Hepatocyte (in vitro differentiated cells): ENCODE measurements around the gene IL1RN. TPM values are rescaled to one million over a fixed set of nuclear protein-coding genes. Genes with fewer than 3 reads are reported as not detected.

Source experiments
- DNase-seq: peaks from one replicate; pipeline ENCODE4 v3.0.0-alpha.2; 2016; ENCODE audit warnings: low spot score
- H2AFZ ChIP-seq: fragments of 200-600 bp; sonication (generic); 2 replicates; pipeline ENCODE4 v1.6.0; 2016; ENCODE audit warnings: antibody characterized with exemption, mild to moderate bottlenecking
- H3K27ac ChIP-seq: fragments of 200-600 bp; sonication (generic); 2 replicates; pipeline ENCODE4 v1.5.1; 2016; ENCODE audit warnings: mild to moderate bottlenecking
- H3K27me3 ChIP-seq: fragments of 200-600 bp; sonication (generic); 2 replicates; pipeline ENCODE4 v1.6.1; 2016
- H3K36me3 ChIP-seq: fragments of 200-600 bp; sonication (generic); replicated peaks from 2 replicates; pipeline ENCODE4 v1.5.1; 2016; ENCODE audit warnings: low read depth; ENCODE audit not compliant: insufficient read depth
- H3K4me1 ChIP-seq: fragments of 200-600 bp; sonication (generic); 2 replicates; pipeline ENCODE4 v1.5.1; 2016; ENCODE audit warnings: mild to moderate bottlenecking, moderate library complexity; ENCODE audit not compliant: insufficient read depth
- H3K4me2 ChIP-seq: fragments of 200-600 bp; sonication (generic); 2 replicates; pipeline ENCODE4 v1.6.0; 2016
- H3K4me3 ChIP-seq: fragments of 200-600 bp; sonication (generic); 2 replicates; pipeline ENCODE4 v1.5.1; 2016; ENCODE audit warnings: mild to moderate bottlenecking
- H3K79me2 ChIP-seq: fragments of 200-600 bp; sonication (generic); 2 replicates; pipeline ENCODE4 v1.6.0; 2017; ENCODE audit warnings: mild to moderate bottlenecking
- H3K9me2 ChIP-seq: fragments of 200-600 bp; sonication (generic); replicated peaks from 2 replicates; pipeline ENCODE4 v1.6.0; 2017; ENCODE audit warnings: mild to moderate bottlenecking; ENCODE audit not compliant: insufficient read depth
- H3K9me3 ChIP-seq: fragments of 200-600 bp; sonication (generic); 2 replicates; pipeline ENCODE4 v1.5.1; 2016; ENCODE audit warnings: low read depth, mild to moderate bottlenecking
- H4K20me1 ChIP-seq: fragments of 200-600 bp; sonication (generic); 2 replicates; pipeline ENCODE4 v1.6.0; 2016; ENCODE audit warnings: mild to moderate bottlenecking; ENCODE audit not compliant: insufficient read depth, poor library complexity, severe bottlenecking
- CTCF ChIP-seq: fragments of 200-600 bp; sonication (generic); IDR thresholded peaks from 2 replicates; pipeline ENCODE4 v1.5.1; 2016; ENCODE audit warnings: antibody characterized with exemption, mild to moderate bottlenecking; ENCODE audit not compliant: poor library complexity
- EZH2 ChIP-seq: fragments of 200-600 bp; sonication (generic); IDR thresholded peaks from 2 replicates; pipeline ENCODE4 v1.6.1; 2016; ENCODE audit warnings: antibody characterized with exemption, mild to moderate bottlenecking, borderline replicate concordance
- EZH2phosphoT487 ChIP-seq: fragments of 200-600 bp; sonication (generic); IDR thresholded peaks from one replicate; pipeline ENCODE4 v1.6.1; 2018; ENCODE audit warnings: antibody characterized with exemption, mild to moderate bottlenecking, low read depth, moderate library complexity; ENCODE audit not compliant: unreplicated experiment, severe bottlenecking
- whole genome bisulfite sequencing: methylation state at CpG from one replicate; pipeline ENCODE4 v1.1.6; 2016; ENCODE audit warnings: low lambda C conversion rate; ENCODE audit errors: missing lambda C conversion rate; 5-methylcytosine and 5-hydroxymethylcytosine counted together
- polyA plus RNA-seq: library from polyadenylated mRNA; unstranded; fragments of >200 nt; fragmentation: Nextera tagmentation; extraction: Ambion mirVana; gene quantifications from 2 replicates; pipeline ENCODE4 v1.2.1, GENCODE V29; 2016
- total RNA-seq: library from RNA; depleted of rRNA; stranded (reverse); fragments of >200 nt; gene quantifications from 2 replicates; pipeline ENCODE4 v1.2.3, GENCODE V29; 2014

Gene IL1RN
- total and polyA plus RNA-seq, 2 experiments from 2014 or later: 3.1 to 7.3 TPM

GRCh38 chr2:113162173-113162572 lies 34.8 kb downstream of the IL1RN start:
- 93% methylated on average over 8 of the region's 10 CpGs for WGBS
- H3K9me3 ChIP-seq: no peaks in the 10 kb centered on the region
- H3K27ac ChIP-seq: no peak overlapping the region
- no peak overlapping the region for H3K4me2 ChIP-seq
- no peak overlapping the region for H3K4me3 ChIP-seq
- H3K36me3 ChIP-seq: no peaks in the 10 kb centered on the region
- H3K9me2 ChIP-seq: no peaks in the 10 kb centered on the region
- H3K4me1 ChIP-seq: peaks cover 26% of the 10 kb centered on the region
- no peaks in the 10 kb centered on the region for H3K27me3 ChIP-seq
- peaks cover 18% of the 10 kb centered on the region for H3K79me2 ChIP-seq
- TF ChIP-seq EZH2phosphoT487 (no peak), EZH2 (no peak), CTCF (no peak)
- no peak overlapping the region for H2AFZ ChIP-seq
- H4K20me1 ChIP-seq: no peaks in the 10 kb centered on the region
- no peak for DNase-seq

GRCh38 chr2:113162869-113163268 lies 35.5 kb downstream of the IL1RN start:
- TF ChIP-seq EZH2phosphoT487 (no peak), CTCF (no peak), EZH2 (no peak)
- Histone ChIP-seq H3K79me2 (peaks cover 16% of the 10 kb centered on the region), H4K20me1 (no peaks in the 10 kb centered on the region), H3K9me2 (no peaks in the 10 kb centered on the region), H3K4me2 (no peak overlapping the region), H3K4me1 (peaks cover 26% of the 10 kb centered on the region), H3K36me3 (no peaks in the 10 kb centered on the region), H3K9me3 (no peaks in the 10 kb centered on the region), H3K4me3 (no peak overlapping the region), H3K27ac (no peak overlapping the region), H2AFZ (no peak overlapping the region), H3K27me3 (no peaks in the 10 kb centered on the region)
- DNase-seq: no peak

GRCh38 chr2:113164215-113164929 lies 37.0 kb downstream of the IL1RN start:
- H3K4me2 ChIP-seq: no peak overlapping the region
- H3K79me2 ChIP-seq: peaks cover 10% of the 10 kb centered on the region
- WGBS: 84% methylated on average over 11 of the region's 11 CpGs
- no peak overlapping the region for H3K4me3 ChIP-seq
- no peaks in the 10 kb centered on the region for H4K20me1 ChIP-seq
- H3K9me3 ChIP-seq: no peaks in the 10 kb centered on the region
- DNase-seq: no peak
- H3K36me3 ChIP-seq: no peaks in the 10 kb centered on the region
- H2AFZ ChIP-seq: no peak overlapping the region
- TF ChIP-seq EZH2: no peak
- no peak for TF ChIP-seq EZH2phosphoT487
- TF ChIP-seq CTCF: no peak
- H3K27ac ChIP-seq: no peak overlapping the region
- no peaks in the 10 kb centered on the region for H3K27me3 ChIP-seq
- H3K4me1 ChIP-seq: peaks cover 11% of the 10 kb centered on the region
- H3K9me2 ChIP-seq: no peaks in the 10 kb centered on the region
